Measurements from ENCODE around the gene BLID.

Gene BLID

DNA sequence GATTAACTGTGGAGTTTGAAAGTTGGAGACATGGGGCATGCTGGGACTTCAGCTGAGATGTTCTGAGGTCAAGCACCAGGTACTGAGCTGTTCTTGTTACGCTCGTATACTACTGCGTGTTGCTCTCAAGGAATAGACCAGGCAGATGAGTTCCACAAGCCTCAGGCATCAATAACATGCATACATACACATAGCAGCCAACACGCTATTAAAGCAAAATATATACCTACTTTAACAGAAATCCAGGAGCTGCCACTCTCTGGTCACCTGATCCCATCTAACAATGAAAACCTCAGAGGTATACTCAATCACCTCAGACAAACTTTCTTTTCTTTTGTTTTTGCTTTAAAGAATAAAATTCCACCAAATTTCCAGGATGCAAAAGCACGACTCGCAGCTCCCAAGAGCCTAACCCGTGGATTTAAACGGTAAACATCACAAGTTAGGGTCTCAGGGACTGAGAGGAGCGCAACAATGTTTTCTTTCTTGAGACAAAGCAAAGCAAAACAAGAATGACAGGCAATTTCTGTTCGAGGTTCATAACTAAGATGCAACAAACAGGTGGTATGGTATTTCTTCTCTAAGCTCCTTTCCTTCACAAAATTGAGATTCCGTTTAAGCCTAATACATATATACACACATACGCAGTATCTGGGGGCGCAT is 16.5 kb downstream of the BLID start:
- TF ChIP-seq, protein P1, sequence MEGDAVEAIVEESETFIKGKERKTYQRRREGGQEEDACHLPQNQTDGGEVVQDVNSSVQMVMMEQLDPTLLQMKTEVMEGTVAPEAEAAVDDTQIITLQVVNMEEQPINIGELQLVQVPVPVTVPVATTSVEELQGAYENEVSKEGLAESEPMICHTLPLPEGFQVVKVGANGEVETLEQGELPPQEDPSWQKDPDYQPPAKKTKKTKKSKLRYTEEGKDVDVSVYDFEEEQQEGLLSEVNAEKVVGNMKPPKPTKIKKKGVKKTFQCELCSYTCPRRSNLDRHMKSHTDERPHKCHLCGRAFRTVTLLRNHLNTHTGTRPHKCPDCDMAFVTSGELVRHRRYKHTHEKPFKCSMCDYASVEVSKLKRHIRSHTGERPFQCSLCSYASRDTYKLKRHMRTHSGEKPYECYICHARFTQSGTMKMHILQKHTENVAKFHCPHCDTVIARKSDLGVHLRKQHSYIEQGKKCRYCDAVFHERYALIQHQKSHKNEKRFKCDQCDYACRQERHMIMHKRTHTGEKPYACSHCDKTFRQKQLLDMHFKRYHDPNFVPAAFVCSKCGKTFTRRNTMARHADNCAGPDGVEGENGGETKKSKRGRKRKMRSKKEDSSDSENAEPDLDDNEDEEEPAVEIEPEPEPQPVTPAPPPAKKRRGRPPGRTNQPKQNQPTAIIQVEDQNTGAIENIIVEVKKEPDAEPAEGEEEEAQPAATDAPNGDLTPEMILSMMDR (conservative IDR thresholded peaks at IDR 0.05) = no peak
- no peak overlapping the region for H3K27ac ChIP-seq

DNA sequence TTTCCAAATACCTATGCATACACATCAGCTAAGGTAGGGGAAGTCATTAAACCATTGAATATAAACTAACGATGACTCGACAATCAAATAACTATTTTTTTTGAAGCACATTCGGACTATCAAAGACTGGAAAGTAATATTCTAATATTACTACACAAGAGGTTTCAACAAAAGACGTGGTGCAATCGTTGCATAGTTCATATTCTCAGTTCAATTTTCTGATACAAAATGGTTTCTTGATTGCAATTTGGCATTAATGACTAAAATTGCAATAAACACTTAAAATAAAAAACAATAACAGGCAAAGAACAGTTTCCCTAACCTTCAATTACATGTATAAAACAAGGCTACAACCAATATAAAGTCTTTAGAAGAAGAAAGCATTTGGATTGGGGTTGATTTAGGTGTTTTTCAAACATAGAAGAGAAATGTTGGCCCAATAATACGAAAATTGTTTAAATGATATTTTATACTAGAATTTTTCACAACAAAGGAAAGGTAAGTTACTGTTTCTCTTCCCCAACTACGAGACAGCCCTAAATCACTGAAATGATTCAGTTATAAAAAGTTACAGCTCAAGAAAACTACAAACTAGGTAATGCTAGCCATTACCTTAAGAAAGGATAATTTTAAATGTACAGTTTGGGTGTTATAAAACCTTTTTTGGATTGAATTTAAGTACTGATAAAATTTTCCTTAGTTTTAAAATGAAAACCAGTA is 17.6 kb downstream of the BLID start:
- TF ChIP-seq, protein P1 (conservative IDR thresholded peaks at IDR 0.05) = no peak
- no peak overlapping the region for H3K27ac ChIP-seq

DNA sequence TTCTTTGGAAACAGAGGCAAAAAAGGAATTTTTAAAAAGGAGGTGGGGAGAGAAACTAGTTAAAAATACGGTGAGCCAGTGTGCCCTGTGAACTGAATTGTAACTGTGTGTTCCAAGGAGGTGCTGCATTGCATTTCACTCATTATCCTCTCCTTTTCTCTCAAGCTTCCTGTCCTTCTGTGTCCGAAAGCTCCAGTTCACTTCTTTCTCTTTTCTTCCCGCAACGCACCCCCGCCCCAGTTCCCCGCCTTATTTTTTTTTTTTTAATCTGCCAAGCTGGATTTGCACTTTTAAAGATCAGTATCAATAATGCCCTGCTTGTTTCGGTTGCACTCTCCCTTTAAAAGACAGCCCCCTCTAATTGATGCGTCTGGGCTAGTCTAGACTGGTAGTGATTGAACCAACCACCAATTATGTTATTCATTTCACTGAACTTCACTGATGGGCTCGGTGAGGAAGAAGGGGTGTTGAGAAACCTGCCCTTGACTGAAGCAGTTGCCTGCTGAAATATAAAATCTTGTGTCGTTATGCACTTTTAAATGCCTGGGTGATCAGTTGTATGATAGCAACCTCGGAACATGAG is 18.5 kb downstream of the BLID start:
- no peak overlapping the region for H3K27ac ChIP-seq
- TF ChIP-seq, protein P1 (conservative IDR thresholded peaks at IDR 0.05) = no peak

DNA sequence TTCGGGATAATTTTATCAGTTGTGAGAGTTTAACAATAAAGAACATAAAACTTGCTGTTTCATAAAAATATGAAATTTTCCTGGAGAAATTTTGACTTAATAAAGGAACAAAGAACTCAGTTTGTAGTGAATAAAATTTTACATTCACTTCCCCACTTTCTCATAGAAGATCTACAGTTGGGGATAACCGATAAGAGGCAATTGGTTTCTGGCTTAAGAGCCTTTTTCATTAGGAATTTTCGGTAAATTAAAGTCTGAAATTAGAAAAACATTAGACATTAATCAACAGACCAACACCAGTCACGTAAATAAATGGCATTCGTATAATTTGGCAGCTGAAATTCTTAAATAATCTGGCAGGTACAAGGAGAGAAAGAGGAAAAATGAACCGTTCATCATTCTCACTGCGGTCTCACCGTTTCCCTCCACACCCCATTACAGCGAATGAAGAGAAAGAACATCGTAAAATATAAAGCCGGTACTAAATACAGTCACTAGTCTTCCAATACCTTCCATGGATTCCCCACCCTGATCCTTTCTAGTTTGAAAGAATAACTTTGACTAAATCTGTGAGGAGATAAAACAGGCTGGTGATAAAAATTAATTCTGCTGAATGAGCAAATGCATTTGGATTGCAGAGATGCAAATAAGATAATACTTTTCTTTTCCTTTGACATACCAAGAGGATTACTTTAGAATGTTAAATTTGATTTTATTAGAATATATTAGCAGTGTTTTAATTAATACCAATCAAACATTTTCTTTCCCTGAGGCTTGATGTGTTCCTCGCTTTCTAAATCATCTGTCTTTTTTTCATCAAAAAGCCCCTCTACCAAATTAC is 19.5 kb downstream of the BLID start:
- no peak overlapping the region for H3K27ac ChIP-seq
- TF ChIP-seq, protein P1 (conservative IDR thresholded peaks at IDR 0.05) = no peak

- TF ChIP-seq, protein P1 (conservative IDR thresholded peaks at IDR 0.05) = no peak
- no peak overlapping the region for H3K27ac ChIP-seq
Observed at GRCh38 chr11:122095681-122096262, 20.2 kb downstream of the BLID start.

GRCh38 chr11:122094836-122095235 is 21.2 kb downstream of the BLID start:
- no peak overlapping the region for H3K27ac ChIP-seq
- TF ChIP-seq, protein P1 (conservative IDR thresholded peaks at IDR 0.05) = no peak
